GM12892 (cell line): ENCODE results near the gene SNRNP35.

Source experiments
- POLR2A ChIP-seq: IDR thresholded peaks from 2 replicates; pipeline ENCODE4 v1.6.1; 2011; ENCODE audit warnings: low read depth, low read length, control low read depth
- POLR2AphosphoS5 ChIP-seq: IDR thresholded peaks from 2 replicates; pipeline ENCODE4 v1.6.1; 2011; ENCODE audit warnings: low read depth, low read length, control low read depth

DNA sequence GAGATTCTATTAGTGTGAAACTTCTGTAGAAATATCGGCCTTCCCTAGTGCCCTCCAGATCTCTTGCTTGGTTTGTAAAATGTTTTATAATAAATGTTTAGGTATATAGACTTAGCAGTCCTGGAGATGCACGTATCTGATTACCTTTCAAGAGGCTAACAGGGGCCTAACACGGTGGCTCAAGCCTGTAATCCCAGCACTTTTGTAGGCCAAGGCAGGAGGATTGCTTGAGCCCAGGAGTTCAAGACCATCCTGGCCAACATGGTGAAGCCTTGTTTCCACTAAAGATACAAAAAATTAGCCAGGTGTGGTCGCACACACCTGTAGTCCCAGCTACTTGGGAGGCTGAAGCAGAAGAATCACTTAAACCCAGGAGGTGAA, 11.6 kb upstream of the SNRNP35 start:
- TF ChIP-seq POLR2A (no peak), POLR2AphosphoS5 (no peak)
